Stimulated activated naive B cell treated with anti-CD40 and anti-IgM and Interleukin-4, amounts not matched to agents 10 μg/mL and 1 μg/mL and 100 μg/mL, for 72 hours (primary cell): ENCODE results near the gene SARNP.
A peak's percentile ranks its signal among the peaks of the same experiment; 100 is the strongest.
"Not testable (repeated sequence)": the region's sequence is repeated elsewhere in the genome, so short reads cannot be mapped to it uniquely, and the experiment has no call there.

Source experiments
- ATAC-seq, 2 donors: fragments of 150-1000 bp; cut with Tn5 transposase; replicated peaks; 2 replicates each; pipeline ENCODE4 v1.10.0; 2021; ENCODE audit warnings: moderate library complexity in 1 of 2
- DNase-seq: peaks from one replicate; pipeline ENCODE4 v3.0.0; 2021
- H3K27ac Mint-ChIP-seq: one replicate; pipeline ENCODE4 v1.8.0; 2022; ENCODE audit warnings: mild to moderate bottlenecking, mixed read lengths
- H3K27me3 Mint-ChIP-seq, 2 donors: one replicate each; pipeline ENCODE4 v1.8.0; 2022; ENCODE audit warnings: mixed read lengths in 2 of 2
- H3K36me3 Mint-ChIP-seq, 2 donors: one replicate each; pipeline ENCODE4 v1.8.0; 2022; ENCODE audit warnings: mixed read lengths in 2 of 2, mild to moderate bottlenecking in 1 of 2
- H3K4me1 Mint-ChIP-seq, 2 donors: one replicate each; pipeline ENCODE4 v1.8.0; 2022; ENCODE audit warnings: mixed read lengths in 2 of 2, mild to moderate bottlenecking in 1 of 2
- H3K4me3 Mint-ChIP-seq, 2 donors: one replicate each; pipeline ENCODE4 v1.8.0; 2022; ENCODE audit warnings: mild to moderate bottlenecking in 2 of 2, mixed read lengths in 2 of 2, moderate library complexity in 1 of 2
- H3K9me3 Mint-ChIP-seq, 2 donors: one replicate each; pipeline ENCODE4 v1.8.0; 2022; ENCODE audit warnings: mixed read lengths in 2 of 2, mild to moderate bottlenecking in 1 of 2

SARNP gene

DNA sequence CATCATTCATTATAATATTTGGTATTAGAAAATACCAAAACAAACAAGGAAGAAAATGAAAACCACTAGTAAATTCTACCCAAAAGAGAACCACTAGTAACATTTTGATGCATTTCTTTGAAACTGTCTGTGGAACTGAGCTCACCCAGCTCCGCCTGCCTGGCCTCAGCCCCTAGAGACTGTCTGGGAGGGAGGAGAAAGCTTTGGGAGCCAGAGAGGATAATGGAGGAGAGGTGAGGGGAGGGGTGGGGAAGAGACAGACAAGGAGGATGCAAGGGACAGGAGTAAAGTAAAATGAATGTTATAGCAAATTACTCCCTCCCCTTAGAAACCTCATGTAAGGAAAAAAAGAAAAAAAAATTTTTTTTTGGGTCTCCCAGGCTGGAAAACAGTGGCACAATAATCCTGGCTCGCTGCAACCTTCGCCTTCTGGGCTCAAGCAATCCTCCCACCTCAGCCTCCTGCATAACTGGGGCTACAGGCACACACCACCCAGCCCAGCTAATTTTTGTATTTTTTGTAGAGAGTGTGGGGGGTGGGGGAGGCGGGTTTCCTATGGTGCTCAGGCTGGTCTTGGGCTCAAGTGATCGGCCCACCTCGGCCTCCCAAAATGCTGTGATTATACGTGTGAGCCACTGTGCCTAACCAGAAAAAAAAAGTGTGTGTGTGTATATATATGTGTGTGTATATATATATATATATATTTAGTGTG is 28.4 kb upstream of the SARNP start:
- H3K27me3 Mint-ChIP-seq: peaks cover 4 to 30% of the 10 kb centered on the region in 2 donors
- H3K36me3 Mint-ChIP-seq: no peaks in the 10 kb centered on the region
- no peaks in the 10 kb centered on the region for H3K9me3 Mint-ChIP-seq
- no peak for ATAC-seq
- H3K27ac Mint-ChIP-seq: no peak overlapping the region
- H3K4me1 Mint-ChIP-seq: peaks cover 6 to 15% of the 10 kb centered on the region in 2 donors
- DNase-seq: no peak
- no peak overlapping the region for H3K4me3 Mint-ChIP-seq

DNA sequence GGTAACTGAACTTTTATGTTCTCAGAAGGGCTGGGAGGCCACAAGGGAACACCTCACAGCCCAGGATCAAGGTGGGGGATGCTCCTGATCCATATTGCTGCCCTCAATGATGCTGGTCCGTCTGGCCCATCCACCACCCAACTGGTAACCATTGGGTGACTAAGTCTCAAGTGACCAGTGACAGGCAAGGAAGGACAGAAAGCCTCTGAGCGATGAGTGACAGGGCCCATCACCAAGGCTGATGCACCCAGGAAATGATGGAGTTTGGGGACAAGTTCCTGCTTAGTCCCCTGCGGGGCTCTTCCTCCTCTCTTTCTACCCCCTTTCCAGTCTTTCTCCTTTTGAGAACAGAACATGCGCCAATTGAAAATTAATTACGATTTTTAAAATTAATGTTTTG is 27.8 kb upstream of the SARNP start:
- H3K27ac Mint-ChIP-seq: no peak overlapping the region
- DNase-seq: no peak
- no peaks in the 10 kb centered on the region for H3K36me3 Mint-ChIP-seq

GRCh38 chr12:55844961-55845360 is 27.4 kb upstream of the SARNP start:
- Mint-ChIP-seq H3K36me3 (no peaks in the 10 kb centered on the region), H3K9me3 (no peaks in the 10 kb centered on the region), H3K27me3 (peaks cover 4 to 21% of the 10 kb centered on the region in 2 donors), H3K27ac (no peak overlapping the region), H3K4me1 (peaks cover 6 to 15% of the 10 kb centered on the region in 2 donors), H3K4me3 (no peak overlapping the region)
- no peak for DNase-seq
- no peak for ATAC-seq

More for the DNA sequence above, 27.8 kb upstream of the SARNP start:
- peaks cover 6 to 15% of the 10 kb centered on the region in 2 donors for H3K4me1 Mint-ChIP-seq
- no peaks in the 10 kb centered on the region for H3K9me3 Mint-ChIP-seq
- H3K4me3 Mint-ChIP-seq: no peak overlapping the region
- no peak for ATAC-seq
- peaks cover 4 to 24% of the 10 kb centered on the region in 2 donors for H3K27me3 Mint-ChIP-seq

GRCh38 chr12:55843431-55843830 is 25.9 kb upstream of the SARNP start:
- Mint-ChIP-seq H3K36me3 (no peaks in the 10 kb centered on the region), H3K4me3 (no peak overlapping the region), H3K9me3 (no peaks in the 10 kb centered on the region), H3K4me1 (peaks cover 6 to 10% of the 10 kb centered on the region in 2 donors), H3K27me3 (peaks cover 4 to 14% of the 10 kb centered on the region in 2 donors), H3K27ac (no peak overlapping the region)
- ATAC-seq: no peak
- DNase-seq: no peak

DNA sequence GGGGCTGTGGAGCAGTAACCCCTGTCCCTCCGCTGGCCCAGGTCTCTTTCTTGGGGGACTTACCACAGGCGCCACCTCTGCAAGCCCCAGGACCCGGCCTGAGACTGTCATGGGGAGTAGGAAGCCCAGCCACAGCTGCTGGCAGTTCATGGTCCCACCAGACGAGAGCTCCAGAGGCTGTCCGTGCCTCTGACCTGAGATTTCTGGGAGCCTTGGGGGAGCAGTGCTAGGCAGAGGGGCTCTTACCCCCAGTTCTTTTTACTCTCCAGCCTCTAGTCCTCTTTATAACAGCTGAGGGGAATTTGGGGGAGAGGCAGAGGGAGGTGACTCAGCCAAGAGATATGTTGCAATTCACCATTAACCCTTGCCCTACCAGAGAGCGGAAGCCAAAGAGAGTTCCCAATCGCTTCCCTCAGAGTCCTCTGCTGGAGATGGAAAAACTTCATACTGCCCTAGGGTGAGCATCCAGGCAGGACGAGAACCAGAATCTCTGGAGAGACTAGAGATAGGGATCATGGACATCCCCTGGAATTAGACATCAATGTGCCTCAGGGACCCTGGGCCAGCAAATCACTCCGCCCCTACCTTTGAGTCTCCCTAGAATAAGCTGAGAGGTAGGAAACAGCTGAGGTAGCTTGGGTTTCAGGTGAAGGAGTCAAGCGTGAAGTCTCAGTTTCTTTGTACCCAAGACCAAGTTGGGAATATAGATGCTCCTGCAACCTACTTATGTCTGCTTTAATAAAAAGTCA is 25.3 kb upstream of the SARNP start, which contains the start of gene MMP19:
TSS of gene MMP19 (minus strand) at position 256 of the 749 bp plus-strand sequence. CDS start at position 150, 106 bp downstream.
- Mint-ChIP-seq H3K4me3 (no peak within 1 kb of the TSS), H3K27ac (no peak within 1 kb of the TSS), H3K9me3 (no peaks in the 10 kb centered on the region), H3K4me1 (peaks cover 6 to 10% of the 10 kb centered on the region in 2 donors), H3K36me3 (no peaks in the 10 kb centered on the region), H3K27me3 (peaks cover 5 to 14% of the 10 kb centered on the region in 2 donors)
- no peak for ATAC-seq
- DNase-seq: no peak

GRCh38 chr12:55840581-55841351 is 23.2 kb upstream of the SARNP start:
- Mint-ChIP-seq H3K27ac (no peak overlapping the region), H3K4me1 (peaks cover 0 to 2% of the 10 kb centered on the region in 2 donors), H3K4me3 (no peak overlapping the region), H3K27me3 (peaks cover 5 to 14% of the 10 kb centered on the region in 2 donors), H3K9me3 (no peaks in the 10 kb centered on the region), H3K36me3 (no peaks in the 10 kb centered on the region)
- ATAC-seq (no peak), DNase-seq (no peak)

GRCh38 chr12:55839345-55840140 is 22.0 kb upstream of the SARNP start:
- no peak overlapping the region for H3K4me3 Mint-ChIP-seq
- no peaks in the 10 kb centered on the region for H3K9me3 Mint-ChIP-seq
- H3K4me1 Mint-ChIP-seq: peaks cover 0 to 2% of the 10 kb centered on the region in 2 donors
- H3K27ac Mint-ChIP-seq: no peak overlapping the region
- H3K27me3 Mint-ChIP-seq: peaks cover 5 to 14% of the 10 kb centered on the region in 2 donors
- peaks cover 0 to 2% of the 10 kb centered on the region in 2 donors for H3K36me3 Mint-ChIP-seq
- no peak for DNase-seq
- no peak for ATAC-seq

GRCh38 chr12:55838361-55838760 is 20.8 kb upstream of the SARNP start:
- peaks cover 5 to 8% of the 10 kb centered on the region in 2 donors for H3K27me3 Mint-ChIP-seq
- H3K4me3 Mint-ChIP-seq: no peak overlapping the region
- no peaks in the 10 kb centered on the region for H3K9me3 Mint-ChIP-seq
- ATAC-seq (no peak), DNase-seq (no peak)
- peaks cover 0 to 3% of the 10 kb centered on the region in 2 donors for H3K4me1 Mint-ChIP-seq
- H3K36me3 Mint-ChIP-seq: peaks cover 3 to 4% of the 10 kb centered on the region in 2 donors
- H3K27ac Mint-ChIP-seq: no peak overlapping the region

DNA sequence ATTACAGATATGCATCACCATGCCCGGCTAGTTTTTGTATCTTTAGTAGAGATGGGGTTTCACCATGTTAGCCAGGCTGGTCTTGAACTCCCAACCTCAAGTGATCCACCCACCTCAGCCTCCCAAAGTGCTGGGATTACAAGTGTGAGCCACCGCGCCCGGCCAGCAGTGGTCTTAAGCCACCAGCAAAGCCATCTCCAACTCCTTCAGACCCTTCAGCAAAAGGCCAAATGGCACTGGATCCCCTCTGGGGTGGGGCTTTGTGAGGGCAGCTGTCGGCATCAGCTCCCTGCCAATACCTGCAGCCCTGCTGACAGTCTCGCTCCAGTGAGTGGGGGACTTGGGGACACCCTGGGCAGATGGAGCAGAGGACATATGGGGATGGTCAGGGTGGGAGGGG is 16.9 kb upstream of the SARNP start:
- not testable (repeated sequence) for ATAC-seq, H3K9me3 Mint-ChIP-seq, H3K27me3 Mint-ChIP-seq, DNase-seq, H3K27ac Mint-ChIP-seq, H3K4me3 Mint-ChIP-seq
- Mint-ChIP-seq H3K36me3 (peaks cover 12 to 15% of the 10 kb centered on the region in 2 donors), H3K4me1 (peaks cover 13 to 23% of the 10 kb centered on the region in 2 donors)

- Mint-ChIP-seq H3K4me1 (peaks cover 18 to 30% of the 10 kb centered on the region in 2 donors), H3K36me3 (peaks cover 17 to 19% of the 10 kb centered on the region in 2 donors), H3K27ac (no peak overlapping the region), H3K4me3 (no peak overlapping the region), H3K9me3 (no peaks in the 10 kb centered on the region), H3K27me3 (no peaks in the 10 kb centered on the region)
- ATAC-seq (no peak), DNase-seq (no peak)
These were observed 15.5 kb upstream of the SARNP start for GRCh38 chr12:55833056-55833455.

DNA sequence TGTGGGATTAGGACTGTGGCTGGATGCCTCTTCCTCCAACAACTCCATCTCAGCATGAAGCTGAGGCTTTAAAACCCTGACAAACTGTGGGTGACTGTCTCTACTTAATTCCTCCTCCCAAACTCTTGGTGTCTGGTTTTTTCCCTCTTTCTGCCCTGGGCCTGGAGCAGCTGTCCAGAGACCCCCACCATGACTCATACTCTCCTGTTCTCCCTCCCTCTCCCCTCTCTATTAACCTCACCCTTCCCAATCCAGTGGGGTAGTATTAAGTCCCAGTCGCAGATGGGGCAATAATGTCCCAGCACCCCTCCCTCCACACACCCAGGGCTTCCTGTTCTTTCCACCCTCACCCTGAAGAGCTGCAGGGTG is 13.9 kb upstream of the SARNP start:
- H3K27ac Mint-ChIP-seq: no peak overlapping the region
- DNase-seq (no peak), ATAC-seq (no peak)
- H3K4me3 Mint-ChIP-seq: peak overlapping the region; percentile 59 to 99
- H3K36me3 Mint-ChIP-seq: peaks cover 25 to 30% of the 10 kb centered on the region in 2 donors
- no peaks in the 10 kb centered on the region for H3K27me3 Mint-ChIP-seq
- H3K4me1 Mint-ChIP-seq: peaks cover 28 to 46% of the 10 kb centered on the region in 2 donors
- H3K9me3 Mint-ChIP-seq: no peaks in the 10 kb centered on the region

- no peaks in the 10 kb centered on the region for H3K27me3 Mint-ChIP-seq
- peak; percentile 41 for DNase-seq
- peaks cover 27 to 37% of the 10 kb centered on the region in 2 donors for H3K36me3 Mint-ChIP-seq
- peak overlapping the region; percentile 99 to 100 for H3K4me3 Mint-ChIP-seq
- H3K4me1 Mint-ChIP-seq: peaks cover 31 to 52% of the 10 kb centered on the region in 2 donors
- ATAC-seq: peak in 1 of 2 donors; percentile 23
- H3K27ac Mint-ChIP-seq: peak overlapping the region; percentile 96
- H3K9me3 Mint-ChIP-seq: no peaks in the 10 kb centered on the region
These were observed 13.3 kb upstream of the SARNP start for GRCh38 chr12:55830601-55831446.
